Right ventricle myocardium inferior (tissue), 1 donor: ENCODE measurements around the gene CDH2. TPM values are rescaled to one million over a fixed set of nuclear protein-coding genes. Genes with fewer than 3 reads are reported as not detected.
A peak's percentile ranks its signal among the peaks of the same experiment; 100 is the strongest.

Source experiments
- ATAC-seq: fragments of 200-7000 bp; cut with Tn5 transposase; one replicate; pipeline ENCODE4 v1.9.1; 2020; ENCODE audit warnings: mild to moderate bottlenecking, moderate library complexity
- DNase-seq: peaks from one replicate; pipeline ENCODE4 v3.0.0; 2021; ENCODE audit errors: missing footprints
- intact Hi-C: fragments of 100-400 bp; cut with DNase I; formaldehyde crosslinking; loops from one replicate; pipeline ENCODE4 v1.11.0; 2022
- total RNA-seq: library from RNA; stranded (reverse); fragmentation: NEBNext Ultra II Directional; extraction: Animal tissue kit (Norgen Biotek cat#: 25700); gene quantifications from one replicate; pipeline ENCODE4 v1.2.1, GENCODE V29; 2021
- donor health status: DM: no; HTN: yes; CAD: no; lungs with severe emphysema.

CDH2 gene
- total RNA-seq, 1 donor from 2014 or later, result 293 TPM

GRCh38 chr18:28071199-28071598 lies 105.7 kb downstream of the CDH2 start:
- intact Hi-C loops, result no loop called here
- ATAC-seq (no peak), DNase-seq (no peak)

- ATAC-seq (no peak), DNase-seq (no peak)
- intact Hi-C loops, result no loop called here
These were observed 108.7 kb downstream of the CDH2 start for GRCh38 chr18:28068207-28068606.

GRCh38 chr18:28067346-28067745 lies 109.6 kb downstream of the CDH2 start:
- DNase-seq (no peak), ATAC-seq (no peak)
- intact Hi-C loops, result no loop called here

- intact Hi-C loops, result no loop called here
- no peak for DNase-seq
- ATAC-seq, result no peak
These were observed 111.1 kb downstream of the CDH2 start for GRCh38 chr18:28065793-28066186.

- intact Hi-C loops, result no loop called here
These were observed 111.7 kb downstream of the CDH2 start for GRCh38 chr18:28065031-28065792.

GRCh38 chr18:28063926-28064325 lies 113.0 kb downstream of the CDH2 start:
- ATAC-seq (no peak), DNase-seq (no peak)
- intact Hi-C loops, result no loop called here

More at GRCh38 chr18:28065031-28065792, 111.7 kb downstream of the CDH2 start:
- no peak for DNase-seq
- ATAC-seq, result no peak

GRCh38 chr18:28063271-28063761 lies 113.6 kb downstream of the CDH2 start:
- no peak for ATAC-seq
- DNase-seq, result no peak
- intact Hi-C loops, result no loop called here

GRCh38 chr18:28062443-28062842 lies 114.5 kb downstream of the CDH2 start:
- ATAC-seq, result no peak
- intact Hi-C loops, result no loop called here
- no peak for DNase-seq

GRCh38 chr18:28059861-28060260 lies 117.1 kb downstream of the CDH2 start:
- intact Hi-C loops, result no loop called here
- ATAC-seq (no peak), DNase-seq (no peak)

GRCh38 chr18:28050545-28050944 lies 126.4 kb downstream of the CDH2 start:
- ATAC-seq, result no peak
- intact Hi-C loops, result no loop called here

GRCh38 chr18:28048612-28049011 lies 128.3 kb downstream of the CDH2 start:
- intact Hi-C loops, result no loop called here
- no peak for ATAC-seq
- no peak for DNase-seq

More at GRCh38 chr18:28050545-28050944, 126.4 kb downstream of the CDH2 start:
- no peak for DNase-seq

GRCh38 chr18:28045880-28046279 lies 131.1 kb downstream of the CDH2 start:
- DNase-seq, result no peak
- intact Hi-C loops, result no loop called here
- no peak for ATAC-seq

- DNase-seq (no peak), ATAC-seq (no peak)
- intact Hi-C loops, result no loop called here
These were observed 131.6 kb downstream of the CDH2 start for GRCh38 chr18:28045176-28045810.

GRCh38 chr18:28044036-28044435 lies 132.9 kb downstream of the CDH2 start:
- intact Hi-C loops, result no loop called here
- ATAC-seq (no peak), DNase-seq (peak; percentile 26)

- ATAC-seq (no peak), DNase-seq (no peak)
- intact Hi-C loops, result no loop called here
These were observed 133.3 kb downstream of the CDH2 start for GRCh38 chr18:28043631-28044030.

GRCh38 chr18:28041366-28041765 lies 135.6 kb downstream of the CDH2 start:
- ATAC-seq (no peak), DNase-seq (no peak)
- intact Hi-C loops, result no loop called here

GRCh38 chr18:28040716-28041115 lies 136.2 kb downstream of the CDH2 start:
- ATAC-seq (no peak), DNase-seq (no peak)
- intact Hi-C loops, result no loop called here

- intact Hi-C loops, result no loop called here
- DNase-seq, result no peak
- no peak for ATAC-seq
These were observed 136.7 kb downstream of the CDH2 start for GRCh38 chr18:28040211-28040610.

GRCh38 chr18:28039691-28040090 lies 137.2 kb downstream of the CDH2 start:
- DNase-seq, result no peak
- intact Hi-C loops, result no loop called here
- no peak for ATAC-seq

GRCh38 chr18:28039078-28039477 lies 137.9 kb downstream of the CDH2 start:
- no peak for DNase-seq
- intact Hi-C loops, result no loop called here
- ATAC-seq, result no peak
